HG03066 (cell line): Measurements from ENCODE around the gene CTNNA1.
"Not testable (repeated sequence)": the region's sequence is repeated elsewhere in the genome, so short reads cannot be mapped to it uniquely, and the experiment has no call there.

Source experiments
- ATAC-seq: cut with Tn5 transposase; IDR thresholded peaks from one replicate; pipeline ENCODE4 v1.9.1; 2021; ENCODE audit warnings: low read depth; ENCODE audit not compliant: unreplicated experiment

Gene CTNNA1

GRCh38 chr5:138752951-138753793 is at the start of gene CTNNA1:
Gene CTNNA1 (plus strand): TSS chr5:138753425. CDS start chr5:138781925, 28,500 bp downstream.
- peak; percentile 51 for ATAC-seq

- ATAC-seq = not testable (repeated sequence)
These were observed 49.4 kb upstream of the CTNNA1 start for GRCh38 chr5:138703777-138704176.

- no peak for ATAC-seq
These were observed 48.2 kb upstream of the CTNNA1 start for GRCh38 chr5:138705007-138705406.

GRCh38 chr5:138705567-138705966 is 47.7 kb upstream of the CTNNA1 start:
- ATAC-seq = no peak

GRCh38 chr5:138706655-138707480 is 46.4 kb upstream of the CTNNA1 start:
- no peak for ATAC-seq

GRCh38 chr5:138708791-138709190 is 44.4 kb upstream of the CTNNA1 start:
- ATAC-seq = no peak

GRCh38 chr5:138709202-138709601 is 44.0 kb upstream of the CTNNA1 start:
- no peak for ATAC-seq

GRCh38 chr5:138711087-138711486 is 42.1 kb upstream of the CTNNA1 start:
- ATAC-seq = no peak

GRCh38 chr5:138711811-138712210 is 41.4 kb upstream of the CTNNA1 start:
- ATAC-seq = no peak

- ATAC-seq = no peak
These were observed 40.9 kb upstream of the CTNNA1 start for GRCh38 chr5:138712324-138712723.

GRCh38 chr5:138712791-138713190 is 40.4 kb upstream of the CTNNA1 start:
- ATAC-seq = no peak

GRCh38 chr5:138713247-138713646 is 40.0 kb upstream of the CTNNA1 start:
- ATAC-seq = no peak

- ATAC-seq = no peak
These were observed 38.5 kb upstream of the CTNNA1 start for GRCh38 chr5:138714694-138715093.

- ATAC-seq = not testable (repeated sequence)
These were observed 37.2 kb upstream of the CTNNA1 start for GRCh38 chr5:138715931-138716432.

- ATAC-seq = no peak
These were observed 36.7 kb upstream of the CTNNA1 start for GRCh38 chr5:138716456-138716924.

GRCh38 chr5:138717399-138717798 is 35.8 kb upstream of the CTNNA1 start:
- ATAC-seq = no peak

GRCh38 chr5:138719811-138720210 is 33.4 kb upstream of the CTNNA1 start:
- no peak for ATAC-seq

GRCh38 chr5:138720840-138721239 is 32.4 kb upstream of the CTNNA1 start:
- no peak for ATAC-seq

GRCh38 chr5:138721979-138722378 is 31.2 kb upstream of the CTNNA1 start:
- no peak for ATAC-seq

GRCh38 chr5:138722544-138723177 is 30.6 kb upstream of the CTNNA1 start:
- ATAC-seq = no peak
